ENCODE results near the gene ROGDI.

DNA sequence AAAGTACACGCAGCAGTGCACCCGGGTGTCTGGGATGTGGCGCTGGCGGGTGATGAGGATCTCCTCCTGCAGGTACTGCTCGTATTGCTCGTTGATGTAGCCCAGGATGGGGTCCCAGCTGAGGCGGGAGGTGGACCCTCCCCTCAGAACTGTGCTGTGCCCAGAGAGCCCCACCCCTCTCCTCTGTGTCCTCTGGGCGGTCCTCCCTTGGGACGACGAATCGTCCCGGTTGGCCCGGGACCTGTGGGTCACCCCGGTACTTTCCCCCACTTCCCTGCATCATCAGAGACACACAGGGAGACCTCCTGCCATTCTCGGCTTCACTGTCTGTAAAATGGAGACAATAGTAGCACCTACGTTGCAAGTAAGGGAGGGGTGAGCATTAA, 18.5 kb downstream of the ROGDI start:
- TF ChIP-seq CTCF (optimal IDR thresholded peaks at IDR 0.05 in 1 of 3, IDR thresholded peaks at IDR 0.05 in 1 of 3, conservative IDR thresholded peaks at IDR 0.05 in 1 of 3; ENCODE audit: extremely low read depth in 1 of 3, insufficient read depth in 2 of 3, low read length in 3 of 3), result no peak
- no peak for TF ChIP-seq EZH2 (IDR thresholded peaks at IDR 0.05; ENCODE audit: low read length)
